ENCODE measurements around the gene EFHD2.

DNA sequence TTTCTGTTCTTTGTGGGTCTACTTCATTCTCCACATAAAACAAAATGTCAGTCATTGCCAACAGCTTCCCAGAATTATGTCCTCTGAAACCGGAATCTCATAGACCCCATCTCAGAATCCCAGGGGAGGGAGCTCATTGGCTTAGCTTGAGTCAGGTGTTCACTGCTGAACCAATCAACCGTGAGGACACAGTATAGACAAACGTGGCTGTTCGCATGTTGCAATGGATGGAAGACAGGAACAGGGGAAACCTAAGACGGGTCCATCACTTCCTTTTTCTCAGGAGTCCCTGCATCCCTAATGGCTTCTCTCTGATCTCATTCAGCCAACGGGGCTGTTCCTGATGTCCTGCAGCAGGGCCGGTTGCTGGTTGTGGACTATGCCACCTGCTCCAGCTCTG lies 56.0 kb downstream of the EFHD2 start:
- TF ChIP-seq, protein P1, sequence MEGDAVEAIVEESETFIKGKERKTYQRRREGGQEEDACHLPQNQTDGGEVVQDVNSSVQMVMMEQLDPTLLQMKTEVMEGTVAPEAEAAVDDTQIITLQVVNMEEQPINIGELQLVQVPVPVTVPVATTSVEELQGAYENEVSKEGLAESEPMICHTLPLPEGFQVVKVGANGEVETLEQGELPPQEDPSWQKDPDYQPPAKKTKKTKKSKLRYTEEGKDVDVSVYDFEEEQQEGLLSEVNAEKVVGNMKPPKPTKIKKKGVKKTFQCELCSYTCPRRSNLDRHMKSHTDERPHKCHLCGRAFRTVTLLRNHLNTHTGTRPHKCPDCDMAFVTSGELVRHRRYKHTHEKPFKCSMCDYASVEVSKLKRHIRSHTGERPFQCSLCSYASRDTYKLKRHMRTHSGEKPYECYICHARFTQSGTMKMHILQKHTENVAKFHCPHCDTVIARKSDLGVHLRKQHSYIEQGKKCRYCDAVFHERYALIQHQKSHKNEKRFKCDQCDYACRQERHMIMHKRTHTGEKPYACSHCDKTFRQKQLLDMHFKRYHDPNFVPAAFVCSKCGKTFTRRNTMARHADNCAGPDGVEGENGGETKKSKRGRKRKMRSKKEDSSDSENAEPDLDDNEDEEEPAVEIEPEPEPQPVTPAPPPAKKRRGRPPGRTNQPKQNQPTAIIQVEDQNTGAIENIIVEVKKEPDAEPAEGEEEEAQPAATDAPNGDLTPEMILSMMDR (IDR thresholded peaks at IDR 0.05; ENCODE audit: low read depth, low read length), result no peak
- no peak for TF ChIP-seq POLR2A (IDR thresholded peaks at IDR 0.05; ENCODE audit: extremely low read depth, insufficient read length)
- TF ChIP-seq, protein P2, sequence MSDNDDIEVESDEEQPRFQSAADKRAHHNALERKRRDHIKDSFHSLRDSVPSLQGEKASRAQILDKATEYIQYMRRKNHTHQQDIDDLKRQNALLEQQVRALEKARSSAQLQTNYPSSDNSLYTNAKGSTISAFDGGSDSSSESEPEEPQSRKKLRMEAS (IDR thresholded peaks at IDR 0.05; ENCODE audit: low read depth, low read length), result no peak
- no peak for TF ChIP-seq MYC (IDR thresholded peaks at IDR 0.05; ENCODE audit: low read depth, low read length)
